ENCODE data around the gene GBGT1. TPM values are rescaled to one million over a fixed set of nuclear protein-coding genes. Genes with fewer than 3 reads are reported as not detected.

The GBGT1 gene
- total RNA-seq, 3 donors from 2014 or later (not counting 1 experiment from before 2014, with no cell fraction given): 1.4 to 2.2 (median 1.7) TPM

GRCh38 chr9:133188843-133189180 is 25.1 kb upstream of the GBGT1 start:
- peaks cover 15 to 19% of the 10 kb centered on the region in 2 donors for H3K4me1 Mint-ChIP-seq
- Histone ChIP-seq H3K27ac (ENCODE audit: low read length) (no peak overlapping the region), H3K27me3 (ENCODE audit: control insufficient read depth, insufficient read depth, low read length) (no peaks in the 10 kb centered on the region), H3K4me3 (ENCODE audit: low read length) (no peak overlapping the region), H3K4me1 (ENCODE audit: control insufficient read depth, insufficient read depth, low read length) (peaks cover 19% of the 10 kb centered on the region), H3K36me3 (ENCODE audit: control insufficient read depth, insufficient read depth, low read length) (no peaks in the 10 kb centered on the region), H3K9me3 (ENCODE audit: control insufficient read depth, insufficient read depth, low read length) (no peaks in the 10 kb centered on the region)
- WGBS (ENCODE audit: insufficient coverage): 88% methylated on average over 7 of the region's 7 CpGs
- H3K36me3 Mint-ChIP-seq: no peaks in the 10 kb centered on the region
- no peak overlapping the region for H3K4me3 Mint-ChIP-seq
- no peak for TF ChIP-seq CTCF (IDR thresholded peaks at IDR 0.05)
- no peak overlapping the region for H3K27ac Mint-ChIP-seq
- no peaks in the 10 kb centered on the region for H3K9me3 Mint-ChIP-seq
- no peak for ATAC-seq
- intact Hi-C loops (cut with micrococcal nuclease): loop anchor here (10.0 kb wide), 1 partner anchor 186 kb away; the partner anchor contains the start of genes STKLD1 and SURF4
- peaks cover 13 to 15% of the 10 kb centered on the region in 2 donors for H3K27me3 Mint-ChIP-seq (ENCODE audit: low read depth in 2 of 2)
- DNase-seq: no peak

GRCh38 chr9:133188006-133188842 is 24.5 kb upstream of the GBGT1 start:
- H3K9me3 ChIP-seq (ENCODE audit: control insufficient read depth, insufficient read depth, low read length): no peaks in the 10 kb centered on the region
- no peak overlapping the region for H3K27ac ChIP-seq (ENCODE audit: low read length)
- WGBS (ENCODE audit: insufficient coverage): 61% methylated on average over 21 of the region's 21 CpGs
- no peak overlapping the region for H3K4me3 ChIP-seq (ENCODE audit: low read length)
- H3K27ac Mint-ChIP-seq: no peak overlapping the region
- TF ChIP-seq CTCF (IDR thresholded peaks at IDR 0.05): no peak
- ATAC-seq (no peak), DNase-seq (no peak)
- H3K36me3 ChIP-seq (ENCODE audit: control insufficient read depth, insufficient read depth, low read length): no peaks in the 10 kb centered on the region
- H3K27me3 Mint-ChIP-seq (ENCODE audit: low read depth in 2 of 2): peaks cover 11 to 14% of the 10 kb centered on the region in 2 donors
- H3K4me1 ChIP-seq (ENCODE audit: control insufficient read depth, insufficient read depth, low read length): peaks cover 19% of the 10 kb centered on the region
- H3K9me3 Mint-ChIP-seq: no peaks in the 10 kb centered on the region
- no peaks in the 10 kb centered on the region for H3K36me3 Mint-ChIP-seq
- no peak overlapping the region for H3K4me3 Mint-ChIP-seq
- H3K27me3 ChIP-seq (ENCODE audit: control insufficient read depth, insufficient read depth, low read length): no peaks in the 10 kb centered on the region
- intact Hi-C loops (cut with micrococcal nuclease): loop anchor here (10.0 kb wide), 1 partner anchor 187 kb away; the partner anchor contains the start of genes STKLD1 and SURF4
- H3K4me1 Mint-ChIP-seq: peaks cover 19% of the 10 kb centered on the region in 2 donors

- no peak overlapping the region for H3K27ac ChIP-seq (ENCODE audit: low read length)
- H3K4me3 ChIP-seq (ENCODE audit: low read length): no peak overlapping the region
- TF ChIP-seq CTCF (IDR thresholded peaks at IDR 0.05): no peak
- Mint-ChIP-seq H3K36me3 (no peaks in the 10 kb centered on the region), H3K27me3 (ENCODE audit: low read depth in 2 of 2) (peaks cover 17 to 18% of the 10 kb centered on the region in 2 donors), H3K9me3 (no peaks in the 10 kb centered on the region), H3K4me3 (no peak overlapping the region), H3K27ac (no peak overlapping the region), H3K4me1 (peaks cover 19% of the 10 kb centered on the region in 2 donors)
- ATAC-seq (no peak), DNase-seq (no peak)
- H3K27me3 ChIP-seq (ENCODE audit: control insufficient read depth, insufficient read depth, low read length): no peaks in the 10 kb centered on the region
- no peaks in the 10 kb centered on the region for H3K9me3 ChIP-seq (ENCODE audit: control insufficient read depth, insufficient read depth, low read length)
- intact Hi-C loops (cut with micrococcal nuclease): loop anchor here (10.0 kb wide), 1 partner anchor 187 kb away; the partner anchor contains the start of genes STKLD1 and SURF4
- WGBS (ENCODE audit: insufficient coverage): 90% methylated on average over 10 of the region's 10 CpGs
- no peaks in the 10 kb centered on the region for H3K36me3 ChIP-seq (ENCODE audit: control insufficient read depth, insufficient read depth, low read length)
- peaks cover 19% of the 10 kb centered on the region for H3K4me1 ChIP-seq (ENCODE audit: control insufficient read depth, insufficient read depth, low read length)
These were observed 23.9 kb upstream of the GBGT1 start for GRCh38 chr9:133187561-133188005.

Measured in natural killer cell (primary cell).